ENCODE measurements around the gene RTP4. TPM values are rescaled to one million over a fixed set of nuclear protein-coding genes. Genes with fewer than 3 reads are reported as not detected.

Gene RTP4
- total and polyA plus RNA-seq, 2 of the 8 experiments (the other 6 are each of a cell fraction or from before 2014, with no cell fraction given): not detected

- TF ChIP-seq CHD7 (IDR thresholded peaks at IDR 0.05; ENCODE audit: insufficient replicate concordance, low read length) (no peak), SUZ12 (IDR thresholded peaks at IDR 0.05; ENCODE audit: low read length) (no peak), ATF2 (IDR thresholded peaks at IDR 0.05; ENCODE audit: low read length) (no peak), BCL11A (IDR thresholded peaks at IDR 0.05; ENCODE audit: low read depth in 2 of 2, low read length in 2 of 2) (no peak), ASH2L (IDR thresholded peaks at IDR 0.05; ENCODE audit: low read length) (no peak), YY1 (IDR thresholded peaks at IDR 0.05; ENCODE audit: low read depth, low read length) (no peak), TAF1 (IDR thresholded peaks at IDR 0.05; ENCODE audit: low read depth, low read length) (no peak), SIN3A (conservative IDR thresholded peaks at IDR 0.05 in 1 of 2, IDR thresholded peaks at IDR 0.05 in 1 of 2; ENCODE audit: low read depth in 1 of 2, low read length in 2 of 2) (no peak), ATF3 (IDR thresholded peaks at IDR 0.05; ENCODE audit: insufficient read depth, low read depth, low read length) (no peak)
Observed at GRCh38 chr3:187398955-187399354, 30.8 kb downstream of the RTP4 start (continued).
